Measurements from ENCODE around the gene PRR19. TPM values are rescaled to one million over a fixed set of nuclear protein-coding genes. Genes with fewer than 3 reads are reported as not detected.

Gene PRR19
- total RNA-seq, 6 donors from 2014 or later, result 0.40 to 1.4 (median 0.61) TPM; not detected in 3

GRCh38 chr19:42284591-42285341 is 17.2 kb upstream of the PRR19 start:
- H3K4me3 ChIP-seq, result peak overlapping the region; percentile 68 to 80 (median 74)
- no peaks in the 10 kb centered on the region for H3K27me3 ChIP-seq
- H3K27ac ChIP-seq, result peak overlapping the region; percentile 78 to 99 (median 81)
- no peaks in the 10 kb centered on the region for H3K9me3 ChIP-seq
- TF ChIP-seq POLR2A (IDR thresholded peaks at IDR 0.05) (no peak), CTCF (IDR thresholded peaks at IDR 0.05) (no peak), EP300 (IDR thresholded peaks at IDR 0.05) (no peak), POLR2AphosphoS5 (IDR thresholded peaks at IDR 0.05) (no peak)
- 5% methylated on average over 15 to 21 of the region's 41 CpGs for WGBS, 2 donors
- peaks cover 41 to 62% (median 53%) of the 10 kb centered on the region in 4 donors for H3K4me1 ChIP-seq
- DNase-seq (peak in 1 of 2 donors; percentile 90), ATAC-seq (ENCODE audit: low FRiP score in 2 of 2) (no peak)
- H3K36me3 ChIP-seq, result peaks cover 8 to 31% (median 29%) of the 10 kb centered on the region in 4 donors

- no peak for ATAC-seq (ENCODE audit: low FRiP score in 2 of 2)
- TF ChIP-seq POLR2AphosphoS5 (IDR thresholded peaks at IDR 0.05) (no peak), EP300 (IDR thresholded peaks at IDR 0.05) (no peak), POLR2A (IDR thresholded peaks at IDR 0.05) (no peak), CTCF (IDR thresholded peaks at IDR 0.05) (no peak)
- H3K27me3 ChIP-seq, result no peaks in the 10 kb centered on the region
- H3K27ac ChIP-seq, result peak overlapping the region; percentile 62 to 99 (median 81)
- H3K4me1 ChIP-seq, result peaks cover 41 to 55% (median 50%) of the 10 kb centered on the region in 4 donors
- 33 to 37% methylated on average over 4 to 5 of the region's 5 CpGs for WGBS, 2 donors
- peaks cover 13 to 39% (median 37%) of the 10 kb centered on the region in 4 donors for H3K36me3 ChIP-seq
- H3K4me3 ChIP-seq, result peak overlapping the region in 1 of 4 donors; percentile 68
- no peak for DNase-seq
- H3K9me3 ChIP-seq, result no peaks in the 10 kb centered on the region
These were observed 16.4 kb upstream of the PRR19 start for GRCh38 chr19:42285541-42285941.

- no peak for DNase-seq
- no peak for ATAC-seq (ENCODE audit: low FRiP score in 2 of 2)
- H3K4me3 ChIP-seq, result peak overlapping the region in 1 of 4 donors; percentile 68
- WGBS, 2 donors, result 20 to 35% methylated on average over 4 to 6 of the region's 6 CpGs
- H3K36me3 ChIP-seq, result peaks cover 16 to 43% (median 41%) of the 10 kb centered on the region in 4 donors
- H3K27me3 ChIP-seq, result no peaks in the 10 kb centered on the region
- no peaks in the 10 kb centered on the region for H3K9me3 ChIP-seq
- no peak for TF ChIP-seq EP300 (IDR thresholded peaks at IDR 0.05)
- peaks cover 40 to 50% (median 47%) of the 10 kb centered on the region in 4 donors for H3K4me1 ChIP-seq
- peak overlapping the region; percentile 62 to 99 (median 81) for H3K27ac ChIP-seq
These were observed 16.0 kb upstream of the PRR19 start for GRCh38 chr19:42285988-42286348.

GRCh38 chr19:42286349-42287016 is 15.4 kb upstream of the PRR19 start:
- H3K27ac ChIP-seq, result peak overlapping the region; percentile 62 to 99 (median 81)
- no peak for TF ChIP-seq POLR2AphosphoS5 (IDR thresholded peaks at IDR 0.05)
- TF ChIP-seq CTCF (IDR thresholded peaks at IDR 0.05), result no peak
- TF ChIP-seq POLR2A (IDR thresholded peaks at IDR 0.05), result no peak
- TF ChIP-seq EP300 (IDR thresholded peaks at IDR 0.05), result no peak
- ATAC-seq (ENCODE audit: low FRiP score in 2 of 2) (no peak), DNase-seq (no peak)
- H3K36me3 ChIP-seq, result peaks cover 16 to 48% (median 46%) of the 10 kb centered on the region in 4 donors
- peaks cover 35 to 45% (median 42%) of the 10 kb centered on the region in 4 donors for H3K4me1 ChIP-seq
- H3K4me3 ChIP-seq, result peak overlapping the region in 1 of 4 donors; percentile 68
- H3K27me3 ChIP-seq, result no peaks in the 10 kb centered on the region
- no peaks in the 10 kb centered on the region for H3K9me3 ChIP-seq
- WGBS, 2 donors, result 21 to 40% methylated on average over 3 to 11 of the region's 13 CpGs

Data from upper lobe of left lung (tissue), 6 donors.